NCI-H2227 (cell line): ENCODE data around the gene APELA.
A peak's percentile ranks its signal among the peaks of the same experiment; 100 is the strongest.
"Not testable (repeated sequence)": the region's sequence is repeated elsewhere in the genome, so short reads cannot be mapped to it uniquely, and the experiment has no call there.

Experiments
- DNase-seq: peaks from one replicate; lab custom pipeline; 2025; ENCODE audit not compliant: unreplicated experiment; lab: John Stamatoyannopoulos, UW

Gene APELA, protein sequence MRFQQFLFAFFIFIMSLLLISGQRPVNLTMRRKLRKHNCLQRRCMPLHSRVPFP

DNA sequence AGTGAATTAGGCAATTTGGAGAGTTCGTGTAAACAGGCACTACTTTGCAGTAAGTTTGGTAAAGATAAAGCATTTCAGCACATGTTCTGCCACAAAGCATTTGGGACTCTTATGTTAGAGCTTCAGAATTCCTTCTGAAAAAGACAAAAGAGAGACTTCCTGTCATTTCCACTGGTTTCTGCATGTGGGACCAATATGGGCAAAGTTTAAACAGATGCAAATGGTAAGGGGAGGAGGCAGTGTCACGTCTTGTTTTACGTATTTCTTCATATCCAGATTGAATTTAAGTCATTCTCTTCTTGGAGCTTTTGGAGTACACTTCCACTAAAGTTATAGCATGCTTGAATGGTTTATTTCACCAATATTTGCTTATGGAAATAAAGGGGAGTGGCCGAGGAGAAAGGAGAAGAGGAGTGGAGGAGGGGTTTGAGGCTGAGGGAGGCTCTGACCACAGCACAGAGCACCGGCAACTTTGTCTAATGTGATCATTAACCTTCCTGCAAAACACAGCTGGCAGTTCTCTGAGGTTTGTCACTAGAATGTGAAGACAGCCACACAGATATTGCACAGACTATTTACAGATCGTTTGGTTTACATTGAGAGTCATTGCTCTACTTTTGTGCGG lies at the start of gene APELA:
TSS of gene APELA (plus strand) at position 479 of the 625 bp plus-strand sequence. CDS start 154 bp downstream, outside the sequence.
- DNase-seq = no peak

DNA sequence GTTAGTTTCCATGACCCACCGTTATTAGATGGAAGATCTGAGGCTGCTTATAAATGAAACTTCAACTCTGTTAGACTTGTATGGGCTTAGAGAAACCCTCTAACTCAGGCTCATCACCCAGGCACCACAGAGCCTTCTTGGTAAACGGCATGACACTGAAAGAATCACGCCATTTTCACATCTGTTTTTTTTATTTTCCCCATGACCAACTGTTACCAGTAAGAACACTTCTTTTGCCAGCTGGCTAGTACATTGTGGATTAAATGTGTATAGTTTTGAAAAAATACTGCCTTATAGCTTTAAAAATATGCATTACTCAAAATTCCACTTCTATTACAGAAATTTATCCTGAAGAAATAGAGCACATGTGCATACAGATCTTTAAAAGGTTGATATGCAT lies 48.0 kb upstream of the APELA start:
- no peak for DNase-seq

- DNase-seq = no peak
These were observed 30.4 kb upstream of the APELA start for GRCh38 chr4:164846566-164846965.

GRCh38 chr4:164847016-164847415 lies 30.0 kb upstream of the APELA start:
- no peak for DNase-seq

GRCh38 chr4:164847967-164848649 lies 28.9 kb upstream of the APELA start:
- no peak for DNase-seq

DNA sequence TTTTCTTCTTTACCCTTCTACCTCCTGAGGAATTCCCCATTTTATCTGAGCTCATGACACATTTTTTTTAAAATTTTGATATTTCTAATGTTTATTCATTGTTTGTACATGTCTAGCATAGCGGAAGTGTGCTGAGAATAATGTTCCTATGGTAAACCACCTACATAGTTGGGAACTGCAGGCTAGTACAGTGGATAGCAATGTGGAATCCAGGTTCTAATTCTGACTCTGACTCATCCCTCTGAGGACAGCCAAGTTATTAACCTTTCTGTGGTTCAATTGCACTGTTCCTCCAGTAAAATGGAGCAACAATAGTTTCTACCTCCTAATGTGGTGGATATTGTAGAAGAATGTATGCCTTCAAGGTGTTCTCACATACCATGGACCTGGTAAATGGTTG lies 20.6 kb upstream of the APELA start:
- no peak for DNase-seq

DNA sequence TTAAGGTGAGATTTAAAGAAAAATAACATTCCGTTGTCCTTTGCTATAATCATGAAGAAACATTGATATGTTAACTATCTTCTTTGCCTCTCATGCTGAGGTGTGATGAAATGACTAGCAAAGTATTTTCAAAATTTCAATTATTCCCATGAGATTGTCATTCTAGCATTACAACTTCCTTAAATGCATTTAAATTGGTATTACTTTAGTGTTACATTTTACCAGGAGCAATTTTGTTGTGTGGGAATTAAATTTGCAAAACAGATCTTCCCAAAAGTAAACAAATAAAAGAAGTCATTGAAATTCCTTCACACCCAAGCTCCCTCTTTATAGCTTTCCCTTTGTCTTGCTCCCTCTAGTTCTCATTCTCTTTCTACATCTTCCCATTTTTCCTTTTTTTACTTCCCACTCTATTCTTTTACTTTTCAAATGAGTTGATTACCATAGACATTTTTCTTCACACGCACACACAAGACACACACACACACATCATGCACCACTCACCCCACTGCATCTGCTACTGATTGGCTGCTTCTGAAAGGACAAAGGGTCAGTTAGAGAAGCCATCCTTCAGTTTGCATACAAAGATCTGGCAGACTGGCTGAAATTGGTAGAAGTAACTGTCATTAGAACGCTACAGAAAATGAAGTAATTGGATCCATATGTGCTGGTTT lies 10.0 kb upstream of the APELA start:
- DNase-seq = no peak

- DNase-seq = no peak
These were observed 5.3 kb upstream of the APELA start for GRCh38 chr4:164871673-164872072.

DNA sequence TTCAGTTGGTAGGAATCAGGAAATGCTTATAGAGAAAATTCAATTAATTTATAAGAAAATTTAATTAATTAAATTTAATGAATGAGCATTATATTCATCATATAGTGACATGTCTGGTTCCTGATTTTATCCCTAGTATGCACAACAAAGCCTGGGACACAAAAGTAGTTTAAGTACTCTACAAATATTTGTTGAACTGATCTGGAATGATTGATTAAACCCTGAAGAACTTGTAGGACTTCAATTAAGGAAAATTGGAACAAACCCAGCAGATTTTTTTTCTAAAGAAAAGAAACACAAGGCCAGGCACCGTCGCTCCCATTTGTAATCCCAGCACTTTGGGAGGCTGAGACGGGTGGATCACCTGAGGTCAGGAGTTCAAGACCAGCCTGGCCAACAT lies 4.5 kb upstream of the APELA start:
- DNase-seq = no peak

DNA sequence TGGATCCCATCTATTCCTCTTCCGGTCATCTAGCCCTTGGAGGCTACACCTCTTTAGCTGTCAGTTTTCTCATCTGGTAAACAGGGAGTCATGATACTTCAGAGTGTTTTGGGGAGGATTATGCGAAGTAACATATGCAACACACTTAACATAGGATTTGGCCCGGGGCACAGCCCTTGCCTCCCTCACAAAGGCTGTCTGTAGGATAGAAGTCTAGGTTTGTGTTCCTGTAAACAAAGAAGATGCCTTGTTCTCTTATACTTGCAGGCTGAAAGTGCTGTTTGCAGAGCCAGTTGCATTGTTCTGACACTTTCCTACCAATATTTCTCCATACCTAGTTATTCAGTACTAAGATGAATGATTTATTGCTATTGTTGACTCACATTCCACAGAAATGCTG lies 2.2 kb upstream of the APELA start:
- no peak for DNase-seq

DNA sequence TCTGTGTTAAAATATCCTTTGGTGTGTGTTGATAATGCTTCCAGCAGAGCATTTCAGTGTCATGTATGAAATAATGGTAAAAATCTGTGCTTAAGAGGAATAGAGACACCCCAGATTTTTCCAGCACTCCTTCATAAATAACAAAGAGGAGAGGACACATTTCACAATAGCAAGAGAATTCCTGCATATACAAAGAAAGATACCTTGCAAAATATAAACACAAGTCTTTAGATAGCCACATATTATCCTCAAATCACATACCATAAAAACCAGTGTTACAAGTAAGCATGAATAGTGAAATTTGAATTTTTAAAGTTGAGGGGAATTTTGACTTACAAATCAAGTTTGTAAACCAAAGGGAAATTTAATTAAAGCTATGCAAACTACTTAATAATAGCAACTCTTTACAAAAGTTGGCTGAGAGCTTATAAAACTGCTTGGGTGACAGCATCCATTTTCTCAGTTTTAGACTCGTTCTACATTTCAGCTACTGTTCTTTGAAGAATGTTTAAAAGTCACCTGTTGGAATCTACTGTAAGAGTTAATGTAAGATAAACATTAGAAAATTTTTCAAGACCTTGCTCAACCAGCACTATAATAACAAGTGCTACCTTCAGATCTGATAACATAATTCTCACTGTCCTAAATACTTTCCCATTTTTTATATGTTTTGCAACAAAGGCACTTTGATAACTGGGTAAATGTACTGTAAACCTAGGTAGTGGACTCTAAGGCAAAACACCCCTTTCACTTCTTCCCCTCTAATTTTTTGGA lies 3.7 kb downstream of the APELA start:
- no peak for DNase-seq

DNA sequence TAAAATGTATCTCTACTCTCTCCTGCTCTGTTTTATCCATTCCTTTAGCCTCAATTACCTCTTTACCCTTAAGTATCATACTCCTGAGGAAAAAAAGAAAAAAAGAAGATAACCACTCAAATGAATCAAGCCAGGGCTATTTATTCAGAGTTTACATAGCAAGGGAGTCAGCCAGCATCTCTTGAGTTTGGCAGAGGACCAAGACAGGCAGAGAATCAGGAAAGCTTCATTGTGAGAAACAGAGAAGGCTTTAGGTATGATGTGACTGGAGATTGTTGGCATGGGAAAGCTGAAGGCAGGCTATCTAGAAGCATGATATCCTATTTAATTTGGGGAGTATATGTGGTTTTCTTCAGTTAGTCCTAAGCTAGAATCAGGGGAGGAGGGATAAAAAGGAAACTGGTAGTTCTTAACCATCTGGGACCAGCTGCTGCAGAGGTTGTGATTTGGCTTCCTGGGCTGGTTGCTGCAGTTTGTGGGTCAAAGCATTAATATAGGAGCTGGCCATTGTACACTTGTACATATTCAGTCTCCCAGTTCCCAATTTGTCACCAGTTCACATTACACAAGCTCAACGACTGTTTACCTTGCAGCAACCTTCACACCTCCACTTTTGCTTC lies 11.2 kb downstream of the APELA start:
- peak; percentile 1 for DNase-seq

GRCh38 chr4:164890691-164891090 lies 13.7 kb downstream of the APELA start:
- DNase-seq = no peak

GRCh38 chr4:164892018-164892417 lies 15.0 kb downstream of the APELA start:
- no peak for DNase-seq

GRCh38 chr4:164894702-164895101 lies 17.7 kb downstream of the APELA start:
- DNase-seq = no peak

DNA sequence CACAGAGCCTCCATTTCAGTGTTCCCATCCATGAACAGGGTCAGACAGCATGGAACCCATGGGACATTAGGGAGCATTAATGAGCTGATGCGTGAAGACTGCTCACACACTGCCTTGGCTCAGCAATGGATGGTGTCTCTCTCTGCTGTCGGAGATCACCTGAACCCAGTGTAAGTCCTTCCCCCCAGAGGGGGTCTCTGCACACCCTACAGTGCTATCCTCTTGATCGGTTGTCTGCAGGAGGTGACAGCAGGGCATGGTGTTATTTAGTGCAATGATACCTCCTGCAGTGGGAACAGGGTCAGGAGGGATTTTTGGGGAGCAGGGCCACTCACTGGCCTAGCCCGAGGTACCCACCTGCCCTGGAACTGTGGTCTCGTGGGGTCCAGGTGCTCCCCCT lies 25.6 kb downstream of the APELA start:
- DNase-seq = no peak

GRCh38 chr4:164904336-164904735 lies 27.4 kb downstream of the APELA start:
- DNase-seq = no peak

DNA sequence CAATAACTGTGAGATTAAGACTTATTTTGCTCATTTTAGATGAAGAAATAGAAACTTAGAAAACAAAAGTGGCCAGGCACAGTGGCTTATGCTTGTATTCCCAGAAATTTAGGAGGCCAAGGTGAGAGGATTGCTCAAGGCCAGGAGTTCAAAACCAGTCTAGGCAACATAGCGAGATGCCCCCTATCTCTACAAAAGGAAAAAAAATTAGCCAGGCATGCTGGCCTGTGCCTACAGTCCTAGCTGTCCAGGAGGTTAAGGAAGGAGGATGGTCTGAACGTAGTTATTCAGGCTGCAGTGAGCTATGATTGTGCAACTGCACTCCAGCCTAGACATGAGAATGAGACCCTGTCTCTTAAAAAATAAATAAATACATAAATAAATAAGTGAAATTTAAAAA lies 28.0 kb downstream of the APELA start:
- no peak for DNase-seq

GRCh38 chr4:164906368-164906767 lies 29.4 kb downstream of the APELA start:
- DNase-seq = no peak

DNA sequence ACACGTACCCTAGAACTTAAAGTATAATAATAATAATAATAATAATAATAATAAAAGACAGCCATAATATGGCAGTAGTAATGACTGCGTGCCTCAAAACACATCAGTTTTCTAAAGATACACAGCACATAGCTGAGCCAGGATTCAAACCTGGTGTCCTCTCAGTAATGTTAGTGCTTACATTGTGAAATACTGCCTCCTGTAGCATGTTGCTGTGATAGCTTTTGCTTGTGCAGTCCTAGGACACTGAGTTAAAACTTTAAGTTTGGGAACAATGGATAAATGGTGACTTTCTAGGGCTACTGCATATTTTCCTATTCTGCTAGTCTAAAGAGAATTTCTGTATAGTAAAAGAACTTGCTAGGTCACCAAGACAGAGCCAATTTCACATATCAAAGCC lies 36.5 kb downstream of the APELA start:
- DNase-seq = not testable (repeated sequence)

- no peak for DNase-seq
These were observed 42.0 kb downstream of the APELA start for GRCh38 chr4:164918956-164919355.
